HepG2 (cell line): Measurements from ENCODE around the gene PCDH17. TPM values are rescaled to one million over a fixed set of nuclear protein-coding genes. Genes with fewer than 3 reads are reported as not detected.

Experiments used
- ATAC-seq: fragments of 200-7000 bp; cut with Tn5 transposase; 3 replicates; pipeline ENCODE4 v1.9.1; 2020; ENCODE audit warnings: mild to moderate bottlenecking, moderate library complexity
- BruUV-seq: library from RNA; stranded (reverse); fragments of 400-500 nt; replicated peaks from 2 replicates; lab custom pipeline; 2021; lab: Mats Ljungman, UMichigan
- CTCF ChIA-PET: fragments of 300-600 bp; formaldehyde crosslinking; extraction: SDS; loops from one replicate; lab custom pipeline; 2021; ENCODE audit warnings: low total read pairs, inconsistent platforms, low intra/inter-chr PET ratio; lab: Yijun Ruan, JAX
- POLR2A ChIA-PET: fragments of 350-600 bp; sonication (Branson Sonifier 250); formaldehyde crosslinking; loops from one replicate; lab custom pipeline; 2020; ENCODE audit warnings: antibody characterized with exemption, inconsistent platforms; lab: Yijun Ruan, JAX
- DNase-seq: peaks from one replicate; pipeline ENCODE4 v3.0.0-alpha.2; 2015; ENCODE audit warnings: low spot score
- FAIRE-seq: peaks from 3 replicates; lab custom pipeline; 2011; peaks lifted over from hg19 to GRCh38; lab: Jason Lieb, UNC
- H2AFZ ChIP-seq: one replicate; pipeline ENCODE4 v1.6.1; 2011; ENCODE audit warnings: low read length, inconsistent platforms
- H3K27ac ChIP-seq: fragments of 300-600 bp; 3 replicates; pipeline ENCODE4 v1.8.0; 2011; ENCODE audit warnings: mixed run types, mild to moderate bottlenecking, mixed read lengths, low read length, inconsistent platforms; ENCODE audit not compliant: insufficient read depth; ENCODE audit errors: extremely low read length
- H3K27me3 ChIP-seq, 2 experiments: fragments of 200-600 bp in 1 of 2; 2 replicates in 1 of 2; 3 replicates in 1 of 2; pipeline versions ENCODE4 v1.6.0 to v1.8.0; 2011; ENCODE audit warnings: low read length in 2 of 2, mild to moderate bottlenecking in 2 of 2, moderate library complexity in 2 of 2, inconsistent platforms in 1 of 2; ENCODE audit not compliant: insufficient read depth in 2 of 2, control insufficient read depth in 1 of 2
- H3K36me3 ChIP-seq, 2 experiments: fragments of 200-600 bp in 1 of 2; replicated peaks in 1 of 2; 2 replicates in 1 of 2; 3 replicates in 1 of 2; pipeline versions ENCODE4 v1.5.1 to v1.8.0; 2011; ENCODE audit warnings: low read length in 2 of 2, inconsistent platforms in 1 of 2; ENCODE audit not compliant: insufficient read depth in 2 of 2, control insufficient read depth in 1 of 2
- H3K4me1 ChIP-seq: 2 replicates; pipeline ENCODE4 v1.5.1; 2012; ENCODE audit warnings: low read length, inconsistent platforms; ENCODE audit not compliant: insufficient read depth
- H3K4me2 ChIP-seq: 2 replicates; pipeline ENCODE4 v1.6.0; 2011; ENCODE audit warnings: low read depth, low read length, inconsistent platforms
- H3K4me3 ChIP-seq, 3 experiments: fragments of 200-600 bp in 1 of 3; sonication (generic), shearing (Covaris generic) in 1 of 3; replicated peaks in 1 of 3; 2 replicates each; pipeline ENCODE4 v1.5.1; 2011 to 2016; ENCODE audit warnings: low read length in 3 of 3, inconsistent platforms in 2 of 3, low read depth in 2 of 3, mild to moderate bottlenecking in 2 of 3, control low read depth in 1 of 3, mixed read lengths in 1 of 3; ENCODE audit not compliant: insufficient read depth in 1 of 3
- H3K79me2 ChIP-seq: one replicate; pipeline ENCODE4 v1.6.1; 2011; ENCODE audit warnings: low read length, inconsistent platforms; ENCODE audit not compliant: insufficient read depth
- H3K9ac ChIP-seq: 2 replicates; pipeline ENCODE4 v1.6.0; 2011; ENCODE audit warnings: mild to moderate bottlenecking, low read depth, low read length, inconsistent platforms; ENCODE audit not compliant: insufficient read depth
- H3K9me3 ChIP-seq: 2 replicates; pipeline ENCODE4 v1.5.1; 2012; ENCODE audit warnings: mild to moderate bottlenecking, low read length
- H4K20me1 ChIP-seq: 2 replicates; pipeline ENCODE4 v1.6.0; 2011; ENCODE audit warnings: inconsistent platforms, mild to moderate bottlenecking, low read length, moderate library complexity; ENCODE audit not compliant: insufficient read depth
- HNRNPH1 ChIP-seq: fragments of 200-400 bp; formaldehyde crosslinking; optimal IDR thresholded peaks from 2 replicates; pipeline ENCODE3; 2017; ENCODE audit warnings: mild to moderate bottlenecking, low read depth, low read length
- KDM3A ChIP-seq: IDR thresholded peaks from 2 replicates; pipeline ENCODE4 v1.6.1; 2018; ENCODE audit warnings: low read depth, missing compliant biosample characterization
- PHB2 ChIP-seq: fragments of 450-650 bp; IDR thresholded peaks from 2 replicates; pipeline ENCODE4 v1.6.1; 2018; ENCODE audit not compliant: partially characterized antibody
- POGK ChIP-seq: sonication (generic); formaldehyde crosslinking; conservative IDR thresholded peaks from 2 replicates; pipeline ENCODE4 v1.8.0; 2022; ENCODE audit warnings: mild to moderate bottlenecking, moderate library complexity, missing genetic modification reagents
- PRDM10 ChIP-seq: sonication (generic); formaldehyde crosslinking; IDR thresholded peaks from 2 replicates; pipeline ENCODE4 v1.4.0; 2020; ENCODE audit warnings: low read depth, missing genetic modification reagents
- ZFP36L1 ChIP-seq: sonication (generic); formaldehyde crosslinking; IDR thresholded peaks from 2 replicates; pipeline ENCODE4 v1.8.0; 2022; ENCODE audit warnings: mild to moderate bottlenecking, missing genetic modification reagents, moderate library complexity
- ZNF441 ChIP-seq: sonication (generic); formaldehyde crosslinking; IDR thresholded peaks from 2 replicates; pipeline ENCODE4 v1.7.0; 2021; ENCODE audit warnings: missing genetic modification reagents, borderline replicate concordance
- ZNF564 ChIP-seq: sonication (generic); formaldehyde crosslinking; IDR thresholded peaks from 2 replicates; pipeline ENCODE4 v1.8.1; 2023; ENCODE audit warnings: mild to moderate bottlenecking, missing genetic modification reagents
- ZNF790 ChIP-seq: sonication (generic); formaldehyde crosslinking; IDR thresholded peaks from 2 replicates; pipeline ENCODE4 v1.8.0; 2022; ENCODE audit warnings: missing genetic modification reagents, mild to moderate bottlenecking, borderline replicate concordance
- ZNF883 ChIP-seq: sonication (generic); formaldehyde crosslinking; IDR thresholded peaks from 2 replicates; pipeline ENCODE4 v1.5.1; 2020; ENCODE audit warnings: mild to moderate bottlenecking, missing genetic modification reagents; ENCODE audit errors: not compliant biosample characterization
- ZSCAN20 ChIP-seq: sonication (generic); formaldehyde crosslinking; IDR thresholded peaks from 2 replicates; pipeline ENCODE4 v1.4.0; 2020; ENCODE audit warnings: missing genetic modification reagents, mild to moderate bottlenecking, borderline replicate concordance
- WGBS: methylation state at CpG from one replicate; pipeline ENCODE4 v1.1.6; 2017; ENCODE audit warnings: low lambda C conversion rate; 5-methylcytosine and 5-hydroxymethylcytosine counted together
- in situ Hi-C: cut with HindIII; loops from 2 replicates; pipeline ENCODE4 v1.10.0; 2017; ENCODE audit warnings: low pct_unique_long_range_greater_than_20kb; ENCODE audit not compliant: extremely low pct_ligation_motif_present
- intact Hi-C: fragments of 100-400 bp; cut with micrococcal nuclease; formaldehyde crosslinking; loops from one replicate; pipeline ENCODE4 v1.10.0; 2022; ENCODE audit not compliant: unreplicated experiment
- polyA plus RNA-seq, 8 experiments: library from polyadenylated mRNA; depleted of rRNA in 3 of 8; stranded (reverse) in 7 of 8; unstranded in 1 of 8; fragments of >200 nt; fragmentation: Illumina TruSeq in 4 of 8; extraction: Trizol in 4 of 8; gene quantifications; 2 replicates each; pipeline versions ENCODE4 v1.2.1 to v1.2.3, GENCODE V29; 2011 to 2016; ENCODE audit warnings: low read depth in 4 of 8, missing spikeins in 1 of 8, mixed read lengths in 1 of 8; ENCODE audit not compliant: insufficient read depth in 1 of 8
- total RNA-seq, 5 experiments: library from RNA; depleted of rRNA; stranded (reverse); fragments of >200 nt; fragmentation: Illumina TruSeq; extraction: Trizol; gene quantifications; 2 replicates each; pipeline ENCODE4 v1.2.3, GENCODE V29; 2016; ENCODE audit warnings: low read depth in 1 of 5
- TF ChIP-seq, protein P1 (sequence below): sonication (generic); formaldehyde crosslinking; IDR thresholded peaks from 2 replicates; pipeline ENCODE4 v1.4.0; 2020; ENCODE audit warnings: mild to moderate bottlenecking, missing genetic modification reagents
- TF ChIP-seq, protein P2 (sequence below): sonication (generic); formaldehyde crosslinking; IDR thresholded peaks from 2 replicates; pipeline ENCODE4 v1.5.0; 2020; ENCODE audit warnings: mild to moderate bottlenecking, missing genetic modification reagents
- TF ChIP-seq, protein P3 (sequence below): IDR thresholded peaks from 2 replicates; pipeline ENCODE4 v1.6.1; 2018; ENCODE audit warnings: missing genetic modification reagents

Gene PCDH17
- total and polyA plus RNA-seq, 2 of the 13 experiments (the other 11 are each of a cell fraction or from before 2014, with no cell fraction given), result not detected

GRCh38 chr13:57604442-57604841 is 27.1 kb upstream of the PCDH17 start (continued):
- TF ChIP-seq, protein P1, sequence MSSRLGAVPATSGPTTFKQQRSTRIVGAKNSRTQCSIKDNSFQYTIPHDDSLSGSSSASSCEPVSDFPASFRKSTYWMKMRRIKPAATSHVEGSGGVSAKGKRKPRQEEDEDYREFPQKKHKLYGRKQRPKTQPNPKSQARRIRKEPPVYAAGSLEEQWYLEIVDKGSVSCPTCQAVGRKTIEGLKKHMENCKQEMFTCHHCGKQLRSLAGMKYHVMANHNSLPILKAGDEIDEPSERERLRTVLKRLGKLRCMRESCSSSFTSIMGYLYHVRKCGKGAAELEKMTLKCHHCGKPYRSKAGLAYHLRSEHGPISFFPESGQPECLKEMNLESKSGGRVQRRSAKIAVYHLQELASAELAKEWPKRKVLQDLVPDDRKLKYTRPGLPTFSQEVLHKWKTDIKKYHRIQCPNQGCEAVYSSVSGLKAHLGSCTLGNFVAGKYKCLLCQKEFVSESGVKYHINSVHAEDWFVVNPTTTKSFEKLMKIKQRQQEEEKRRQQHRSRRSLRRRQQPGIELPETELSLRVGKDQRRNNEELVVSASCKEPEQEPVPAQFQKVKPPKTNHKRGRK (CRISPR knock-in tag), result no peak

DNA sequence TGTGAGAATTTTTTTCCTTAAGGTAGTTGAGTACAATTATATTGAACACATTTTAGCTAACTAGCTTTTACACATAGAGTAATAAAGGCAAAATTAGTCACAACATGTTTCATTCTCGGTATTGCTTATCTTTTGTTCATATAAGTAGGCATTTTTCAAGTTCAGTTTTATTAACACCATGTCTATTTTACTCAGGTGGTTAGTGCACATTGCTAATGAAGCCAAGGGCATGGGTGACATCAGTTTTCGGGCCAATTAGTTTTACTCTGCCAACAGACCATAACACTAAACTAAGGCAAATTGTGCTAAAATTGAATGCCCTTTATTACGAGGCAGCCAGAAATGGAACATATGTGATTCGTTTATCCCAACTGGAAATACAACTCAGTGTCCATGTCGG is 19.6 kb upstream of the PCDH17 start:
- Histone ChIP-seq H3K27ac (no peak overlapping the region), H3K4me2 (no peak overlapping the region), H3K4me1 (no peaks in the 10 kb centered on the region), H3K79me2 (no peaks in the 10 kb centered on the region), H3K9me3 (no peaks in the 10 kb centered on the region), H2AFZ (no peak overlapping the region), H3K9ac (no peak overlapping the region), H3K4me3 (no peak overlapping the region), H4K20me1 (no peaks in the 10 kb centered on the region), H3K36me3 (no peaks in the 10 kb centered on the region), H3K27me3 (no peaks in the 10 kb centered on the region; a peak in 1 of 5 replicates)
- no peak for ATAC-seq
- WGBS, result 19% methylated on average over 5 of the region's 5 CpGs
- DNase-seq, result no peak
- BruUV-seq, result no TSS peak
- no peak for FAIRE-seq
- CTCF ChIA-PET, result no interaction called here
- intact Hi-C loops, result no loop called here
- in situ Hi-C loops, result no loop called here
- POLR2A ChIA-PET, result no interaction called here
- TF ChIP-seq, protein P2, sequence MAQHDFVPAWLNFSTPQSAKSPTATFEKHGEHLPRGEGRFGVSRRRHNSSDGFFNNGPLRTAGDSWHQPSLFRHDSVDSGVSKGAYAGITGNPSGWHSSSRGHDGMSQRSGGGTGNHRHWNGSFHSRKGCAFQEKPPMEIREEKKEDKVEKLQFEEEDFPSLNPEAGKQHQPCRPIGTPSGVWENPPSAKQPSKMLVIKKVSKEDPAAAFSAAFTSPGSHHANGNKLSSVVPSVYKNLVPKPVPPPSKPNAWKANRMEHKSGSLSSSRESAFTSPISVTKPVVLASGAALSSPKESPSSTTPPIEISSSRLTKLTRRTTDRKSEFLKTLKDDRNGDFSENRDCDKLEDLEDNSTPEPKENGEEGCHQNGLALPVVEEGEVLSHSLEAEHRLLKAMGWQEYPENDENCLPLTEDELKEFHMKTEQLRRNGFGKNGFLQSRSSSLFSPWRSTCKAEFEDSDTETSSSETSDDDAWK, result no peak
- TF ChIP-seq, protein P3, sequence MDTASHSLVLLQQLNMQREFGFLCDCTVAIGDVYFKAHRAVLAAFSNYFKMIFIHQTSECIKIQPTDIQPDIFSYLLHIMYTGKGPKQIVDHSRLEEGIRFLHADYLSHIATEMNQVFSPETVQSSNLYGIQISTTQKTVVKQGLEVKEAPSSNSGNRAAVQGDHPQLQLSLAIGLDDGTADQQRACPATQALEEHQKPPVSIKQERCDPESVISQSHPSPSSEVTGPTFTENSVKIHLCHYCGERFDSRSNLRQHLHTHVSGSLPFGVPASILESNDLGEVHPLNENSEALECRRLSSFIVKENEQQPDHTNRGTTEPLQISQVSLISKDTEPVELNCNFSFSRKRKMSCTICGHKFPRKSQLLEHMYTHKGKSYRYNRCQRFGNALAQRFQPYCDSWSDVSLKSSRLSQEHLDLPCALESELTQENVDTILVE (CRISPR knock-in tag), result no peak
- TF ChIP-seq HNRNPH1 (no peak), PRDM10 (CRISPR knock-in tag) (no peak), ZNF883 (no peak), ZSCAN20 (CRISPR knock-in tag) (no peak), PHB2 (no peak), ZNF564 (CRISPR knock-in tag) (no peak), ZFP36L1 (no peak), POGK (CRISPR knock-in tag) (no peak), KDM3A (no peak), ZNF441 (CRISPR knock-in tag) (no peak), ZNF790 (CRISPR knock-in tag) (no peak)
